Thymus (tissue), 11 donors: ENCODE measurements around the gene NOTCH4. TPM values are rescaled to one million over a fixed set of nuclear protein-coding genes. Genes with fewer than 3 reads are reported as not detected.

Source experiments
- DNase-seq, 9 donors: peaks; one replicate each; pipeline ENCODE4 v3.0.0-alpha.2; 2013; ENCODE audit warnings: low spot score in 9 of 9, low read depth in 6 of 9, missing footprints in 1 of 9
- H3K27ac ChIP-seq, 2 donors: one replicate each; pipeline ENCODE4 v1.5.1; 2013; ENCODE audit warnings: control low read depth in 1 of 2, low read depth in 1 of 2, low read length in 1 of 2, mild to moderate bottlenecking in 1 of 2, moderate library complexity in 1 of 2
- H3K27me3 ChIP-seq, 2 donors: one replicate each; pipeline ENCODE4 v1.5.1; 2013; ENCODE audit warnings: low read length in 1 of 2; ENCODE audit not compliant: control insufficient read depth in 2 of 2, insufficient read depth in 1 of 2
- H3K36me3 ChIP-seq, 2 donors: one replicate each; pipeline ENCODE4 v1.5.1; 2013; ENCODE audit warnings: low read length in 1 of 2, mild to moderate bottlenecking in 1 of 2, moderate library complexity in 1 of 2; ENCODE audit not compliant: control insufficient read depth in 2 of 2, insufficient read depth in 2 of 2
- H3K4me1 ChIP-seq, 2 donors: one replicate each; pipeline ENCODE4 v1.5.1; 2013; ENCODE audit warnings: low read length in 2 of 2; ENCODE audit not compliant: control insufficient read depth in 2 of 2, insufficient read depth in 2 of 2
- H3K4me3 ChIP-seq, 2 donors: one replicate each; pipeline ENCODE4 v1.5.1; 2013; ENCODE audit warnings: low read length in 2 of 2, control low read depth in 1 of 2, mild to moderate bottlenecking in 1 of 2
- H3K9me3 ChIP-seq, 2 donors: one replicate each; pipeline ENCODE4 v1.5.1; 2013; ENCODE audit warnings: low read length in 1 of 2, mild to moderate bottlenecking in 1 of 2; ENCODE audit not compliant: control insufficient read depth in 2 of 2, insufficient read depth in 1 of 2
- WGBS: extraction: QIAGEN DNeasy Blood & Tissue Kit; methylation state at CpG from one replicate; pipeline ENCODE4 v1.1.7; 2013; 5-methylcytosine and 5-hydroxymethylcytosine counted together
- polyA plus RNA-seq: library from polyadenylated mRNA; stranded (reverse); fragments of 200-250 nt; gene quantifications from one replicate; pipeline ENCODE4 v1.2.3, GENCODE V29; 2013
- total RNA-seq: library from RNA; stranded (reverse); fragments of 120-200 nt; gene quantifications from one replicate; pipeline ENCODE4 v1.2.4, GENCODE V29; 2013
- donor health status: healthy.

Gene NOTCH4
- total and polyA plus RNA-seq, 2 donors, result 2.5 to 32.7 TPM

DNA sequence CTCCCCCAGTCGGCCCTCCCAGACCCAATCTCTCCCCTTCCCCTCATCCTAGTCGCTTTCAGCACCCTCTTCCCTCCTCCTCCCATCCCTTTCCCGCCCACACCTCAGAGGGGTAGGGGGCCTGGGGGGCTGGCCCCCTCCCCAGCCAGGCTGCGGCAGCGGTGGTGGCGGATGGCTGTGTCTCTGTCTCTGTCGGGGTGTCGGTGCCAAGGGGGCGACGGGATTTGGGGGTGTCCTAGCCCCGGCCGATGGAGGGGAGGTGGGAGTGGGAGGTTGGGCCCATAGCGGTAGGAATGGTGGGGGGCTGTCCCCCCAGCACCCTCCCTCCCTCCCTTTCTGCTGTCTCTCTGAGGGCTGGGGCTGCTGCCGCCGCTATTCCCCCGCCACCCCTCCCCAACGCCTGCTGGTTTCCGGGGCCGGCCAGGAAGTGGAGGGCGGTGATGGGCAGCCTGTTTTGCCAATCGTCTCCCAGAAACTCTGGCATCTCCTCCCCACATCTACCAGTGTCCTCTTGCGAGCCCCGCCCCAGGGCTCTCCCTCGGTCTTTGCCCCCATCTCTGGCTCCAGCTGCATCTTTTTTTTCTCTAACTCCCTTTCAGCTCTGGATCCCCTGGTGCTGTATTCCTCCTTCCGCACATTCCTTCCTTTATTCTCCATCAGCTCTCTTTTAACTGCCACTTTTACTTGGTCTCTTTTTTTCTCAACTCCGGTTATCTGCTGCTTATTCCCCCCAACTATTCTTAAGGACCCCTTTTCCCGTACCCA is 48.0 kb downstream of the NOTCH4 start, which contains the start of gene AGPAT1:
Gene AGPAT1 (minus strand): TSS at position 374 of the 765 bp plus-strand sequence. CDS start 4,588 bp downstream, outside the sequence.
- Histone ChIP-seq H3K27me3 (no peaks in the 10 kb centered on the region), H3K4me3 (peak within 1 kb of the TSS; percentile 80 to 97), H3K36me3 (peaks cover 16 to 17% of the 10 kb centered on the region in 2 donors), H3K27ac (peak within 1 kb of the TSS; percentile 95 to 97), H3K9me3 (peaks cover 0 to 4% of the 10 kb centered on the region in 2 donors), H3K4me1 (peaks cover 26 to 54% of the 10 kb centered on the region in 2 donors)
- WGBS, result under 1% methylated on average over 27 of the region's 27 CpGs
- peak; percentile 92 to 99 (median 97) for DNase-seq

- peaks cover 26 to 54% of the 10 kb centered on the region in 2 donors for H3K4me1 ChIP-seq
- 49% methylated on average over 2 of the region's 2 CpGs for WGBS
- H3K9me3 ChIP-seq, result peaks cover 0 to 4% of the 10 kb centered on the region in 2 donors
- DNase-seq, result no peak
- H3K4me3 ChIP-seq, result peak overlapping the region; percentile 80 to 97
- H3K27me3 ChIP-seq, result no peaks in the 10 kb centered on the region
- H3K36me3 ChIP-seq, result peaks cover 17% of the 10 kb centered on the region in 2 donors
- peak overlapping the region; percentile 58 to 76 for H3K27ac ChIP-seq
Measured at GRCh38 chr6:32175322-32175710, 48.6 kb downstream of the NOTCH4 start.

GRCh38 chr6:32174416-32174815 is 49.5 kb downstream of the NOTCH4 start:
- H3K9me3 ChIP-seq, result peaks cover 0 to 4% of the 10 kb centered on the region in 2 donors
- no peak for DNase-seq
- H3K27me3 ChIP-seq, result no peaks in the 10 kb centered on the region
- WGBS, result 96% methylated on average over 1 of the region's 1 CpG
- peaks cover 23 to 47% of the 10 kb centered on the region in 2 donors for H3K4me1 ChIP-seq
- H3K36me3 ChIP-seq, result peaks cover 18 to 21% of the 10 kb centered on the region in 2 donors
- no peak overlapping the region for H3K27ac ChIP-seq
- H3K4me3 ChIP-seq, result no peak overlapping the region

GRCh38 chr6:32173051-32173727 is 50.7 kb downstream of the NOTCH4 start:
- Histone ChIP-seq H3K36me3 (peaks cover 30 to 33% of the 10 kb centered on the region in 2 donors), H3K27me3 (no peaks in the 10 kb centered on the region), H3K9me3 (peaks cover 0 to 4% of the 10 kb centered on the region in 2 donors), H3K4me1 (peaks cover 20 to 37% of the 10 kb centered on the region in 2 donors), H3K27ac (peak overlapping the region; percentile 8 to 54), H3K4me3 (no peak overlapping the region)
- no peak for DNase-seq
- WGBS, result 80% methylated on average over 4 of the region's 4 CpGs

- DNase-seq, result no peak
- Histone ChIP-seq H3K4me1 (peaks cover 12 to 23% of the 10 kb centered on the region in 2 donors), H3K27me3 (no peaks in the 10 kb centered on the region), H3K4me3 (no peak overlapping the region), H3K27ac (no peak overlapping the region), H3K9me3 (peaks cover 0 to 4% of the 10 kb centered on the region in 2 donors), H3K36me3 (peaks cover 47 to 51% of the 10 kb centered on the region in 2 donors)
- 98% methylated on average over 6 of the region's 6 CpGs for WGBS
Measured at GRCh38 chr6:32171234-32171633, 52.6 kb downstream of the NOTCH4 start.

GRCh38 chr6:32170294-32170693 is 53.6 kb downstream of the NOTCH4 start:
- Histone ChIP-seq H3K36me3 (peaks cover 53 to 56% of the 10 kb centered on the region in 2 donors), H3K4me3 (no peak overlapping the region), H3K4me1 (peaks cover 9 to 18% of the 10 kb centered on the region in 2 donors), H3K9me3 (no peaks in the 10 kb centered on the region), H3K27me3 (no peaks in the 10 kb centered on the region), H3K27ac (no peak overlapping the region)
- 98% methylated on average over 11 of the region's 11 CpGs for WGBS
- DNase-seq, result no peak

DNA sequence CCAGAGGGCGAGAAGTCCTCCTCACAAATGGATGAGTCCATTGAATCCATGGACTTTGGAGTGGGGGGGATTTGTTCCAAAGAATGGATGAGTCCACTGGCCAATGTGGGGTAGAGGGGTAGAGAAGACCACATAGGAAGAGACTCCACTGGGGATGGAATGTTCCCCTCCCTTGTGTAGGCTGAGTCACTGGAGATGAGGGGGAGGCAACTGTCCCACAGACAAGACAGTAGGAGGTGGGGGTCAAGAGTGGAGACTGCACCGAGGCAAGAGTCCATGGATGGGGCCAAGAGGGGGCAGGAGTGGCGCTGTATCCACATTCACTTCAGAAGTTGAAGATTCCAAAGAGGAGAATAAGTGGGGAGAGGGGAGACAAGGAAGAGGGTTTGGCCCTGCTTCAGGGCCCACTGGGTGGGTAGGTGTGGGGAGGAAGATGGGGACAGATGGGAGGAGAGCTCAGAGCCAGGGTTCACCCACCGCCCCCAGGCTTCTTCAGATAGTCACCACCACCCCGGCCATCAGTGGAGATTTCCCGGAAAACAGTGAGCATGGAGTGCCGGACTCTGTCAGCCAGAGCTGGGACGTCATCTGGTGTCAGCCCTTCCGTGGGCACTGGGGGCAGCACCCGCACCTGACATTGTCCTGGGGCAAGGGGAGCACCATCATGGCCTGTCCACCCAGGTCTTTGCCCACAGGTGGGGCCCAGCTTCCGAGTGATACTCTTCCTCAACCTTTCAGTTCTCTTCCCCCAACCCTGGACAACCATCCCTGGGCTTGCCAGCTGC is 54.9 kb downstream of the NOTCH4 start:
- Histone ChIP-seq H3K4me1 (peaks cover 0 to 13% of the 10 kb centered on the region in 2 donors), H3K36me3 (peaks cover 56 to 57% of the 10 kb centered on the region in 2 donors), H3K9me3 (no peaks in the 10 kb centered on the region), H3K27ac (no peak overlapping the region), H3K4me3 (no peak overlapping the region), H3K27me3 (no peaks in the 10 kb centered on the region)
- no peak for DNase-seq
- WGBS, result 97% methylated on average over 11 of the region's 11 CpGs

DNA sequence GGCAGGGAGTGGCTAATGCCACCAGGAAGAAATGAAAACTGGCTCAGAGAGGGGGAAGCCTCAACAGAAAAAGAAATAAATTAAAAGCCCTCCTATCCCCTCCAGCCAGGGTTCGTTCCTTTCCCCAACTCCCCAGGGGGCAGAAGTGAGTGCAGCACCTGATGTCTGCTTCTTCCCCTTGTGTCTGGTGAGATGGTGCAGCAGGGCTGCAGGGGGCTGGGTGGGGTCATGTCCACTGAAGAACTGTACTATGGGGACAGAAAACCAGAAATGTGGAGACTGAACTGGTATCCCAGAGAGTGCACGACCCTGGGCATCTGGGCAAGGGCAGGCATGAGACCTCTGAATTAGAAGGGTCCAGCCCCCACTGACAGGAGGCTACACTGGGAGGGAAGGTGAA is 55.5 kb downstream of the NOTCH4 start:
- DNase-seq, result no peak
- no peaks in the 10 kb centered on the region for H3K27me3 ChIP-seq
- no peaks in the 10 kb centered on the region for H3K9me3 ChIP-seq
- no peak overlapping the region for H3K27ac ChIP-seq
- WGBS, result 90% methylated on average over 2 of the region's 2 CpGs
- peaks cover 0 to 7% of the 10 kb centered on the region in 2 donors for H3K4me1 ChIP-seq
- peaks cover 56 to 62% of the 10 kb centered on the region in 2 donors for H3K36me3 ChIP-seq
- H3K4me3 ChIP-seq, result no peak overlapping the region
